GM12878 (cell line): ENCODE data around the gene ZNF415. TPM values are rescaled to one million over a fixed set of nuclear protein-coding genes. Genes with fewer than 3 reads are reported as not detected.

Experiments used
- ATAC-seq: fragments of 200-7000 bp; cut with Tn5 transposase; 3 replicates; pipeline ENCODE4 v1.9.1; 2020; ENCODE audit warnings: mild to moderate bottlenecking, moderate library complexity
- BruUV-seq: library from RNA; stranded (reverse); fragments of 400-500 nt; replicated peaks from 2 replicates; lab custom pipeline; 2021; lab: Mats Ljungman, UMichigan
- CTCF ChIA-PET: fragments of 300-600 bp; sonication (Branson Sonifier 250); formaldehyde crosslinking; extraction: SDS; loops from one replicate; lab custom pipeline; 2021; ENCODE audit warnings: inconsistent platforms; lab: Yijun Ruan, JAX
- POLR2A ChIA-PET: fragments of 350-600 bp; formaldehyde crosslinking; extraction: SDS; loops from one replicate; lab custom pipeline; 2021; ENCODE audit warnings: inconsistent platforms; lab: Charles Lee
- RAD21 ChIA-PET: fragments of 300-600 bp; sonication (Branson Sonifier 250); formaldehyde crosslinking; loops from one replicate; lab custom pipeline; 2023; ENCODE audit warnings: antibody characterized with exemption; ENCODE audit not compliant: unreplicated experiment; lab: Charles Lee
- SMC1A ChIA-PET: fragments of 300-600 bp; sonication (Branson Sonifier 250); formaldehyde crosslinking; loops from one replicate; lab custom pipeline; 2023; ENCODE audit not compliant: unreplicated experiment, uncharacterized antibody; lab: Charles Lee
- DNase-seq: peaks from one replicate; pipeline ENCODE4 v3.0.0-alpha.2; 2011; ENCODE audit warnings: low read depth, low spot score
- FAIRE-seq: peaks from 3 replicates; lab custom pipeline; 2011; peaks lifted over from hg19 to GRCh38; lab: Jason Lieb, UNC
- H2AFZ ChIP-seq: 2 replicates; pipeline ENCODE4 v1.6.0; 2011; ENCODE audit warnings: low read depth, low read length, control low read depth; ENCODE audit not compliant: control insufficient read depth
- H3K27ac ChIP-seq: 2 replicates; pipeline ENCODE4 v1.5.1; 2011; ENCODE audit warnings: control low read depth; ENCODE audit not compliant: control insufficient read depth, insufficient read depth
- H3K27me3 ChIP-seq, 2 experiments: replicated peaks in 1 of 2; 2 replicates each; pipeline versions ENCODE4 v1.6.0 to v1.6.1; 2011; ENCODE audit warnings: low read length in 1 of 2; ENCODE audit not compliant: control insufficient read depth in 2 of 2, insufficient read depth in 2 of 2
- H3K36me3 ChIP-seq, 2 experiments: 2 replicates each; pipeline ENCODE4 v1.5.1; 2011; ENCODE audit warnings: low read length in 1 of 2; ENCODE audit not compliant: control insufficient read depth in 2 of 2, insufficient read depth in 2 of 2
- H3K4me1 ChIP-seq: 2 replicates; pipeline ENCODE4 v1.6.1; 2011; ENCODE audit warnings: mild to moderate bottlenecking, low read length, moderate library complexity, mixed read lengths; ENCODE audit not compliant: control insufficient read depth, insufficient read depth
- H3K4me2 ChIP-seq: 2 replicates; pipeline ENCODE4 v1.6.0; 2011; ENCODE audit warnings: control low read depth; ENCODE audit not compliant: control insufficient read depth, insufficient read depth
- H3K4me3 ChIP-seq: fragments of 200-600 bp; sonication (generic); 2 replicates; pipeline ENCODE4 v1.5.1; 2016
- H3K79me2 ChIP-seq: 2 replicates; pipeline ENCODE4 v1.6.0; 2011; ENCODE audit warnings: low read length; ENCODE audit not compliant: control insufficient read depth, insufficient read depth
- H3K9ac ChIP-seq: 2 replicates; pipeline ENCODE4 v1.8.0; 2011; ENCODE audit warnings: low read length, control low read depth, mixed read lengths; ENCODE audit not compliant: control insufficient read depth, insufficient read depth
- H3K9me3 ChIP-seq: replicated peaks from 3 replicates; pipeline ENCODE4 v1.5.1; 2011; ENCODE audit warnings: mild to moderate bottlenecking, low read length; ENCODE audit not compliant: control insufficient read depth, insufficient read depth
- H4K20me1 ChIP-seq: 2 replicates; pipeline ENCODE4 v1.6.0; 2011; ENCODE audit not compliant: control insufficient read depth, insufficient read depth
- CHD1 ChIP-seq: IDR thresholded peaks from 2 replicates; pipeline ENCODE4 v1.6.1; 2012; ENCODE audit warnings: low read depth, low read length, improper control_type of control experiment
- DPF2 ChIP-seq: fragments of 450-650 bp; IDR thresholded peaks from 2 replicates; pipeline ENCODE4 v1.6.1; 2017; ENCODE audit warnings: mild to moderate bottlenecking
- EZH2 ChIP-seq: IDR thresholded peaks from 2 replicates; pipeline ENCODE4 v1.6.1; 2012; ENCODE audit warnings: low read depth, mild to moderate bottlenecking, control low read depth, inconsistent platforms, low read length, borderline replicate concordance; ENCODE audit not compliant: control insufficient read depth
- FOXM1 ChIP-seq: IDR thresholded peaks from 2 replicates; pipeline ENCODE4 v1.6.1; 2012; ENCODE audit warnings: low read depth, mild to moderate bottlenecking, inconsistent platforms, low read length, moderate library complexity
- NBN ChIP-seq: fragments of 450-650 bp; IDR thresholded peaks from 2 replicates; pipeline ENCODE4 v1.6.1; 2016
- POLR2A ChIP-seq: IDR thresholded peaks from 2 replicates; pipeline ENCODE4 v1.6.1; 2011; ENCODE audit warnings: low read depth, mild to moderate bottlenecking, low read length
- POU2F2 ChIP-seq: IDR thresholded peaks from 3 replicates; pipeline ENCODE4 v1.6.1; 2011; ENCODE audit warnings: low read depth, mild to moderate bottlenecking, low read length, borderline replicate concordance
- RAD21 ChIP-seq: IDR thresholded peaks from 2 replicates; pipeline ENCODE4 v1.6.1; 2011; ENCODE audit warnings: mild to moderate bottlenecking, low read depth, low read length, moderate library complexity; ENCODE audit not compliant: insufficient read depth
- SIX5 ChIP-seq: IDR thresholded peaks from 2 replicates; pipeline ENCODE4 v1.6.1; 2011; ENCODE audit warnings: mild to moderate bottlenecking, low read depth, low read length, moderate library complexity; ENCODE audit not compliant: severe bottlenecking
- SMC3 ChIP-seq: IDR thresholded peaks from 2 replicates; pipeline ENCODE4 v1.6.1; 2011; ENCODE audit warnings: low read length, improper control_type of control experiment, borderline replicate concordance
- SUPT20H ChIP-seq: IDR thresholded peaks from 2 replicates; pipeline ENCODE4 v1.6.1; 2011; ENCODE audit warnings: low read depth, mild to moderate bottlenecking, low read length, moderate library complexity, borderline replicate concordance; ENCODE audit not compliant: control insufficient read depth
- ZBED1 ChIP-seq: IDR thresholded peaks from 2 replicates; pipeline ENCODE4 v1.6.1; 2016; ENCODE audit warnings: borderline replicate concordance
- WGBS: methylation state at CpG from one replicate; pipeline ENCODE4 v1.1.6; 2016; ENCODE audit warnings: low lambda C conversion rate; ENCODE audit not compliant: insufficient replicate concordance, insufficient coverage; ENCODE audit errors: missing lambda C conversion rate; 5-methylcytosine and 5-hydroxymethylcytosine counted together
- in situ Hi-C: fragments of 300-500 bp; cut with MboI; formaldehyde crosslinking; loops from 9 replicates; pipeline ENCODE4 v1.14.3; 2018; ENCODE audit warnings: mixed read lengths
- intact Hi-C: fragments of 100-400 bp; cut with micrococcal nuclease; formaldehyde crosslinking; loops from one replicate; pipeline ENCODE4 v1.14.2; 2022; ENCODE audit not compliant: unreplicated experiment
- polyA plus RNA-seq, 11 experiments: library from polyadenylated mRNA; depleted of rRNA in 4 of 11; unstranded in 6 of 11; stranded (reverse) in 5 of 11; fragments of >200 nt; fragmentation: Nextera tagmentation in 4 of 11; fragmentation: Illumina TruSeq in 1 of 11; extraction: Ambion mirVana in 4 of 11; extraction: Trizol in 1 of 11; gene quantifications; 1 replicate in 1 of 11; 2 replicates in 10 of 11; pipeline versions ENCODE4 v1.2.1 to v1.2.3, GENCODE V29; 2011 to 2016; ENCODE audit warnings: inconsistent platforms in 2 of 11, missing spikeins in 2 of 11, low read depth in 1 of 11
- total RNA-seq, 4 experiments: library from RNA; depleted of rRNA in 3 of 4; stranded (reverse); fragments of >200 nt in 3 of 4; fragmentation: Illumina TruSeq in 1 of 4; extraction: Trizol in 1 of 4; gene quantifications; 2 replicates each; pipeline versions ENCODE4 v1.2.1 to v1.2.3, GENCODE V29; 2013 to 2021
- TF ChIP-seq, protein P1 (sequence below): IDR thresholded peaks from 2 replicates; pipeline ENCODE4 v1.6.1; 2011; ENCODE audit warnings: mild to moderate bottlenecking, low read depth, low read length, moderate library complexity; ENCODE audit not compliant: insufficient replicate concordance
- TF ChIP-seq, protein P2 (sequence below): IDR thresholded peaks from 2 replicates; pipeline ENCODE4 v1.6.1; 2012; ENCODE audit warnings: improper control_type of control experiment, low read depth, low read length; ENCODE audit not compliant: insufficient replicate concordance
- TF ChIP-seq, protein P3 (sequence below): IDR thresholded peaks from 2 replicates; pipeline ENCODE4 v1.6.1; 2011; ENCODE audit warnings: borderline replicate concordance, low read depth, mild to moderate bottlenecking, moderate library complexity, mixed read lengths, low read length; ENCODE audit not compliant: insufficient read depth; ENCODE audit errors: extremely low read length

Gene ZNF415
- total and polyA plus RNA-seq, 10 of the 15 experiments (the other 5 are each of a cell fraction or from before 2014, with no cell fraction given), result 0.03 to 0.13 (median 0.05) TPM; not detected in 6

DNA sequence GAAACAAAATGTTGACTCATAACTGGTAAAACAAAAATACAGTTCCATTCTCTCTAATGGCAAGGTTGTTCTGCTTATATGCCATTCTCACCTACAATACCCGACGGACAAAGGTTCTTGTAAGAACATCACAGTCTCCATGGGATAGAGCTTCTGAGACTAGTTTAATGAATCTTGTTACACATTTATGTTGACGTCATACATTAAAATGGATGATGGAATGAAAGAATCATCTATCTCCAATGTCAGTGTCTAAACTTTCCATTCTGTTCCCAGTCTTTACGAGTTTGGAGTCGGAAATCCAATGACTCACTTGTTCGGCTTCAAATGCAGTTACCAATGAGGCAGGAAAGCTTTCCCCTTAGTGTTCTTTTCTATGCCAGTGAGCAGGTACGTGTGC, 47.2 kb downstream of the ZNF415 start:
- H3K36me3 ChIP-seq, result peaks cover 3 to 50% of the 10 kb centered on the region in 2 experiments
- ChIA-PET SMC1A (no interaction called here), RAD21 (no interaction called here), POLR2A (no interaction called here), CTCF (no interaction called here)
- H3K9ac ChIP-seq, result no peak overlapping the region
- H3K27ac ChIP-seq, result no peak overlapping the region
- H3K4me1 ChIP-seq, result no peaks in the 10 kb centered on the region
- 97% methylated on average over 7 of the region's 7 CpGs for WGBS
- intact Hi-C loops, result no loop called here
- FAIRE-seq (no peak), DNase-seq (no peak), ATAC-seq (no peak)
- no peak overlapping the region for H3K4me2 ChIP-seq
- no peaks in the 10 kb centered on the region for H3K79me2 ChIP-seq
- BruUV-seq, result no TSS peak
- H2AFZ ChIP-seq, result no peak overlapping the region
- H3K27me3 ChIP-seq, result no peaks in the 10 kb centered on the region
- no peaks in the 10 kb centered on the region for H4K20me1 ChIP-seq
- in situ Hi-C loops, result no loop called here
- H3K9me3 ChIP-seq, result peaks cover 10% of the 10 kb centered on the region; the same call in 2 of the 3 replicates
- H3K4me3 ChIP-seq, result no peak overlapping the region
- TF ChIP-seq FOXM1 (no peak), POU2F2 (no peak), RAD21 (no peak), NBN (no peak), EZH2 (no peak), DPF2 (no peak), CHD1 (no peak), SUPT20H (no peak), SIX5 (no peak), POLR2A (no peak), SMC3 (no peak), ZBED1 (no peak)
- TF ChIP-seq, protein P1, sequence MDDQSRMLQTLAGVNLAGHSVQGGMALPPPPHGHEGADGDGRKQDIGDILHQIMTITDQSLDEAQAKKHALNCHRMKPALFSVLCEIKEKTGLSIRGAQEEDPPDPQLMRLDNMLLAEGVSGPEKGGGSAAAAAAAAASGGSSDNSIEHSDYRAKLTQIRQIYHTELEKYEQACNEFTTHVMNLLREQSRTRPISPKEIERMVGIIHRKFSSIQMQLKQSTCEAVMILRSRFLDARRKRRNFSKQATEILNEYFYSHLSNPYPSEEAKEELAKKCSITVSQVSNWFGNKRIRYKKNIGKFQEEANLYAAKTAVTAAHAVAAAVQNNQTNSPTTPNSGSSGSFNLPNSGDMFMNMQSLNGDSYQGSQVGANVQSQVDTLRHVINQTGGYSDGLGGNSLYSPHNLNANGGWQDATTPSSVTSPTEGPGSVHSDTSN, result no peak
- TF ChIP-seq, protein P2, sequence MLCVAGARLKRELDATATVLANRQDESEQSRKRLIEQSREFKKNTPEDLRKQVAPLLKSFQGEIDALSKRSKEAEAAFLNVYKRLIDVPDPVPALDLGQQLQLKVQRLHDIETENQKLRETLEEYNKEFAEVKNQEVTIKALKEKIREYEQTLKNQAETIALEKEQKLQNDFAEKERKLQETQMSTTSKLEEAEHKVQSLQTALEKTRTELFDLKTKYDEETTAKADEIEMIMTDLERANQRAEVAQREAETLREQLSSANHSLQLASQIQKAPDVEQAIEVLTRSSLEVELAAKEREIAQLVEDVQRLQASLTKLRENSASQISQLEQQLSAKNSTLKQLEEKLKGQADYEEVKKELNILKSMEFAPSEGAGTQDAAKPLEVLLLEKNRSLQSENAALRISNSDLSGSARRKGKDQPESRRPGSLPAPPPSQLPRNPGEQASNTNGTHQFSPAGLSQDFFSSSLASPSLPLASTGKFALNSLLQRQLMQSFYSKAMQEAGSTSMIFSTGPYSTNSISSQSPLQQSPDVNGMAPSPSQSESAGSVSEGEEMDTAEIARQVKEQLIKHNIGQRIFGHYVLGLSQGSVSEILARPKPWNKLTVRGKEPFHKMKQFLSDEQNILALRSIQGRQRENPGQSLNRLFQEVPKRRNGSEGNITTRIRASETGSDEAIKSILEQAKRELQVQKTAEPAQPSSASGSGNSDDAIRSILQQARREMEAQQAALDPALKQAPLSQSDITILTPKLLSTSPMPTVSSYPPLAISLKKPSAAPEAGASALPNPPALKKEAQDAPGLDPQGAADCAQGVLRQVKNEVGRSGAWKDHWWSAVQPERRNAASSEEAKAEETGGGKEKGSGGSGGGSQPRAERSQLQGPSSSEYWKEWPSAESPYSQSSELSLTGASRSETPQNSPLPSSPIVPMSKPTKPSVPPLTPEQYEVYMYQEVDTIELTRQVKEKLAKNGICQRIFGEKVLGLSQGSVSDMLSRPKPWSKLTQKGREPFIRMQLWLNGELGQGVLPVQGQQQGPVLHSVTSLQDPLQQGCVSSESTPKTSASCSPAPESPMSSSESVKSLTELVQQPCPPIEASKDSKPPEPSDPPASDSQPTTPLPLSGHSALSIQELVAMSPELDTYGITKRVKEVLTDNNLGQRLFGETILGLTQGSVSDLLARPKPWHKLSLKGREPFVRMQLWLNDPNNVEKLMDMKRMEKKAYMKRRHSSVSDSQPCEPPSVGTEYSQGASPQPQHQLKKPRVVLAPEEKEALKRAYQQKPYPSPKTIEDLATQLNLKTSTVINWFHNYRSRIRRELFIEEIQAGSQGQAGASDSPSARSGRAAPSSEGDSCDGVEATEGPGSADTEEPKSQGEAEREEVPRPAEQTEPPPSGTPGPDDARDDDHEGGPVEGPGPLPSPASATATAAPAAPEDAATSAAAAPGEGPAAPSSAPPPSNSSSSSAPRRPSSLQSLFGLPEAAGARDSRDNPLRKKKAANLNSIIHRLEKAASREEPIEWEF, result no peak
- TF ChIP-seq, protein P3, sequence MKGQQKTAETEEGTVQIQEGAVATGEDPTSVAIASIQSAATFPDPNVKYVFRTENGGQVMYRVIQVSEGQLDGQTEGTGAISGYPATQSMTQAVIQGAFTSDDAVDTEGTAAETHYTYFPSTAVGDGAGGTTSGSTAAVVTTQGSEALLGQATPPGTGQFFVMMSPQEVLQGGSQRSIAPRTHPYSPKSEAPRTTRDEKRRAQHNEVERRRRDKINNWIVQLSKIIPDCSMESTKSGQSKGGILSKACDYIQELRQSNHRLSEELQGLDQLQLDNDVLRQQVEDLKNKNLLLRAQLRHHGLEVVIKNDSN, result no peak
